Esophagus muscularis mucosa (tissue), 4 donors: Measurements from ENCODE around the gene ADIPOR1. TPM values are rescaled to one million over a fixed set of nuclear protein-coding genes. Genes with fewer than 3 reads are reported as not detected.
A peak's percentile ranks its signal among the peaks of the same experiment; 100 is the strongest.

Source experiments
- DNase-seq: peaks from one replicate; pipeline ENCODE4 v3.0.0-alpha.2; 2017; ENCODE audit errors: extremely low spot score
- H3K27ac ChIP-seq, 4 donors: fragments of 200-600 bp; sonication (generic); replicated peaks in 1 of 4; 1 replicate in 3 of 4; 2 replicates in 1 of 4; pipeline ENCODE4 v1.5.1; 2016 to 2019; ENCODE audit warnings: mild to moderate bottlenecking in 1 of 4
- H3K27me3 ChIP-seq, 4 donors: fragments of 200-600 bp; sonication (generic); one replicate each; pipeline versions ENCODE4 v1.5.1 to v1.6.0; 2016 to 2019
- H3K36me3 ChIP-seq, 4 donors: fragments of 200-600 bp; sonication (generic); one replicate each; pipeline ENCODE4 v1.5.1; 2016 to 2019
- H3K4me1 ChIP-seq, 4 donors: fragments of 200-600 bp; sonication (generic); one replicate each; pipeline ENCODE4 v1.5.1; 2016 to 2019
- H3K4me3 ChIP-seq, 4 donors: fragments of 200-600 bp; sonication (generic); 1 replicate in 2 of 4; 2 replicates in 2 of 4; pipeline ENCODE4 v1.5.1; 2016 to 2019; ENCODE audit warnings: mild to moderate bottlenecking in 4 of 4, moderate library complexity in 1 of 4
- H3K9me3 ChIP-seq, 4 donors: fragments of 200-600 bp; sonication (generic); 1 replicate in 3 of 4; 2 replicates in 1 of 4; pipeline ENCODE4 v1.5.1; 2016 to 2019
- CTCF ChIP-seq, 3 experiments: fragments of 200-600 bp in 2 of 3; fragments of 450-650 bp in 1 of 3; sonication (generic) in 2 of 3; IDR thresholded peaks; one replicate each; pipeline ENCODE4 v1.5.1; 2017 to 2019; ENCODE audit warnings: antibody characterized with exemption in 3 of 3, mild to moderate bottlenecking in 2 of 3, moderate library complexity in 1 of 3
- EP300 ChIP-seq: sonication (generic); formaldehyde crosslinking; IDR thresholded peaks from one replicate; pipeline ENCODE4 v1.6.1; 2017; ENCODE audit warnings: antibody characterized with exemption
- POLR2A ChIP-seq: fragments of 450-650 bp; IDR thresholded peaks from one replicate; pipeline ENCODE4 v1.6.1; 2017; ENCODE audit warnings: antibody characterized with exemption, moderate library complexity, mild to moderate bottlenecking, low read depth
- POLR2AphosphoS5 ChIP-seq, 2 donors: sonication (generic); formaldehyde crosslinking; IDR thresholded peaks; one replicate each; pipeline ENCODE4 v1.6.1; 2017; ENCODE audit warnings: antibody characterized with exemption in 2 of 2
- WGBS: methylation state at CpG from one replicate; pipeline ENCODE4 v1.1.5; 2018; 5-methylcytosine and 5-hydroxymethylcytosine counted together
- intact Hi-C: fragments of 100-400 bp; cut with DNase I; formaldehyde crosslinking; loops from one replicate; pipeline ENCODE4 v1.15.1; 2023
- total RNA-seq, 4 donors: library from RNA; depleted of rRNA; stranded (reverse); fragments of >200 nt; gene quantifications; one replicate each; pipeline versions ENCODE4 v1.1.0 to v1.2.1, GENCODE V29; 2016

ADIPOR1 gene
- total RNA-seq, 4 donors from 2014 or later: 53.6 to 93.4 (median 70.0) TPM

GRCh38 chr1:203001986-203002385 lies 43.9 kb upstream of the ADIPOR1 start:
- 87% methylated on average over 9 of the region's 9 CpGs for WGBS
- no peak for DNase-seq
- intact Hi-C loops: no loop called here
- H3K4me1 ChIP-seq: peaks cover 0 to 11% (median 9%) of the 10 kb centered on the region in 4 donors
- no peak overlapping the region for H3K27ac ChIP-seq
- H3K36me3 ChIP-seq: no peaks in the 10 kb centered on the region
- H3K4me3 ChIP-seq: no peak overlapping the region
- TF ChIP-seq CTCF (IDR thresholded peaks at IDR 0.05) (no peak), POLR2A (no peak), POLR2AphosphoS5 (IDR thresholded peaks at IDR 0.05) (no peak), EP300 (no peak)
- H3K9me3 ChIP-seq: no peaks in the 10 kb centered on the region
- H3K27me3 ChIP-seq: no peaks in the 10 kb centered on the region

GRCh38 chr1:203000217-203000944 lies 42.3 kb upstream of the ADIPOR1 start:
- Histone ChIP-seq H3K27me3 (peaks cover 0 to 2% (median 0%) of the 10 kb centered on the region in 4 donors), H3K4me3 (no peak overlapping the region), H3K9me3 (no peaks in the 10 kb centered on the region), H3K36me3 (no peaks in the 10 kb centered on the region), H3K27ac (no peak overlapping the region), H3K4me1 (peaks cover 0 to 5% (median 2%) of the 10 kb centered on the region in 4 donors)
- intact Hi-C loops: no loop called here
- WGBS: 77% methylated on average over 3 of the region's 3 CpGs
- DNase-seq: no peak
- no peak for TF ChIP-seq POLR2A
- no peak for TF ChIP-seq POLR2AphosphoS5 (IDR thresholded peaks at IDR 0.05)
- no peak for TF ChIP-seq CTCF (IDR thresholded peaks at IDR 0.05)
- no peak for TF ChIP-seq EP300

GRCh38 chr1:202998836-202999750 lies 41.0 kb upstream of the ADIPOR1 start:
- no peak for DNase-seq
- Histone ChIP-seq H3K9me3 (no peaks in the 10 kb centered on the region), H3K36me3 (no peaks in the 10 kb centered on the region), H3K4me3 (no peak overlapping the region), H3K27ac (no peak overlapping the region), H3K27me3 (peaks cover 0 to 12% (median 3%) of the 10 kb centered on the region in 4 donors), H3K4me1 (peaks cover 0 to 5% (median 2%) of the 10 kb centered on the region in 4 donors)
- intact Hi-C loops: loop anchor here (2.0 to 5.0 kb wide), 2 partner anchors 72 to 247 kb away; partner anchors contain the start of gene KLHL12
- TF ChIP-seq CTCF (IDR thresholded peaks at IDR 0.05) (peak; percentile 63 to 83 (median 70)), POLR2A (no peak)
- 43% methylated on average over 14 of the region's 14 CpGs for WGBS

- intact Hi-C loops: loop anchor here (5.0 kb wide), 1 partner anchor 242 kb away; no protein-coding TSS in a partner anchor
- no peak overlapping the region for H3K27ac ChIP-seq
Measured at GRCh38 chr1:202994756-202995155, 36.6 kb upstream of the ADIPOR1 start.

More at GRCh38 chr1:202994756-202995155, 36.6 kb upstream of the ADIPOR1 start:
- Histone ChIP-seq H3K4me1 (peaks cover 0 to 5% (median 2%) of the 10 kb centered on the region in 4 donors), H3K36me3 (no peaks in the 10 kb centered on the region), H3K4me3 (no peak overlapping the region), H3K27me3 (peaks cover 0 to 21% (median 3%) of the 10 kb centered on the region in 4 donors), H3K9me3 (no peaks in the 10 kb centered on the region)
- 53% methylated on average over 3 of the region's 3 CpGs for WGBS
- TF ChIP-seq CTCF (IDR thresholded peaks at IDR 0.05) (no peak), POLR2A (no peak), POLR2AphosphoS5 (IDR thresholded peaks at IDR 0.05) (no peak), EP300 (no peak)
- no peak for DNase-seq
